SJSA1 (cell line): ENCODE data around the gene CYP4V2. TPM values are rescaled to one million over a fixed set of nuclear protein-coding genes. Genes with fewer than 3 reads are reported as not detected.

ENCODE experiments used
- DNase-seq, 2 experiments: peaks; one replicate each; pipeline ENCODE4 v3.0.0-alpha.2; 2015 to 2020; ENCODE audit warnings: low spot score in 2 of 2, low read depth in 1 of 2
- H3K27ac ChIP-seq: fragments of 250-450 bp; sonication (Bioruptor Pico); 2 replicates; pipeline ENCODE4 v1.5.1; 2020; ENCODE audit warnings: mild to moderate bottlenecking, moderate library complexity
- H3K27me3 ChIP-seq: fragments of 250-450 bp; sonication (Bioruptor Pico); replicated peaks from 2 replicates; pipeline ENCODE4 v1.5.1; 2020; ENCODE audit warnings: mild to moderate bottlenecking, moderate library complexity
- H3K36me3 ChIP-seq: fragments of 250-450 bp; sonication (Bioruptor Pico); 2 replicates; pipeline ENCODE4 v1.5.1; 2020; ENCODE audit warnings: mild to moderate bottlenecking
- H3K4me1 ChIP-seq: fragments of 250-450 bp; sonication (Bioruptor Pico); replicated peaks from 2 replicates; pipeline ENCODE4 v1.6.1; 2021; ENCODE audit warnings: mild to moderate bottlenecking
- H3K4me3 ChIP-seq: fragments of 250-450 bp; sonication (Bioruptor Pico); 2 replicates; pipeline ENCODE4 v1.5.1; 2020; ENCODE audit warnings: mild to moderate bottlenecking
- H3K9me3 ChIP-seq: fragments of 250-450 bp; sonication (Bioruptor Pico); replicated peaks from 2 replicates; pipeline ENCODE4 v1.5.1; 2020; ENCODE audit warnings: mild to moderate bottlenecking
- total RNA-seq: library from RNA; depleted of rRNA; stranded (reverse); fragments of >200 nt; shearing (Covaris generic); gene quantifications from 2 replicates; pipeline ENCODE4 v1.2.3, GENCODE V29; 2014; rRNA removed

The CYP4V2 gene
- total RNA-seq, result 3.2 and 4.3 TPM in 2 replicates

GRCh38 chr4:186191200-186192065 lies at the start of gene CYP4V2:
CYP4V2 (plus strand) TSS chr4:186191567; CDS start chr4:186191824, 257 bp downstream.
- Histone ChIP-seq H3K36me3 (peaks cover 8% of the 10 kb centered on the region; the same call in 1 of the 2 replicates), H3K4me1 (peaks cover 13% of the 10 kb centered on the region), H3K4me3 (peak within 1 kb of the TSS; percentile 86), H3K9me3 (0 out of 2 replicates have a peak, but pooled peaks cover 3% of the 10 kb centered on the region), H3K27me3 (no peaks in the 10 kb centered on the region), H3K27ac (peak within 1 kb of the TSS; percentile 71)
- peak; percentile 77 to 87 for DNase-seq

- peak in 1 of 2 experiments; percentile 11 for DNase-seq
- H3K9me3 ChIP-seq, result no peaks in the 10 kb centered on the region
- peak overlapping the region; percentile 39 for H3K4me3 ChIP-seq
- H3K27me3 ChIP-seq, result peaks cover 15% of the 10 kb centered on the region
- H3K27ac ChIP-seq, result no peak overlapping the region
- H3K4me1 ChIP-seq, result peaks cover 12% of the 10 kb centered on the region
- H3K36me3 ChIP-seq, result no peaks in the 10 kb centered on the region
Observed at GRCh38 chr4:186144198-186144945, 47.0 kb upstream of the CYP4V2 start.

- Histone ChIP-seq H3K27ac (no peak overlapping the region), H3K36me3 (no peaks in the 10 kb centered on the region), H3K27me3 (peaks cover 20% of the 10 kb centered on the region), H3K9me3 (no peaks in the 10 kb centered on the region), H3K4me3 (peak overlapping the region; percentile 39), H3K4me1 (peaks cover 12% of the 10 kb centered on the region)
- DNase-seq, result peak; percentile 38 to 59
Observed at GRCh38 chr4:186144946-186145569, 46.3 kb upstream of the CYP4V2 start.

- no peak overlapping the region for H3K27ac ChIP-seq
- H3K4me3 ChIP-seq, result no peak overlapping the region
- H3K9me3 ChIP-seq, result no peaks in the 10 kb centered on the region
- H3K36me3 ChIP-seq, result no peaks in the 10 kb centered on the region
- peaks cover 12% of the 10 kb centered on the region for H3K4me1 ChIP-seq
- peaks cover 20% of the 10 kb centered on the region for H3K27me3 ChIP-seq
- DNase-seq, result no peak
Observed at GRCh38 chr4:186146458-186146857, 44.9 kb upstream of the CYP4V2 start.

- Histone ChIP-seq H3K36me3 (no peaks in the 10 kb centered on the region), H3K27me3 (peaks cover 20% of the 10 kb centered on the region)
- no peak for DNase-seq
Observed at GRCh38 chr4:186148336-186148975, 42.9 kb upstream of the CYP4V2 start.

GRCh38 chr4:186149872-186150271 lies 41.5 kb upstream of the CYP4V2 start:
- Histone ChIP-seq H3K4me1 (peaks cover 5% of the 10 kb centered on the region; the same call in 1 of the 2 replicates), H3K27me3 (peaks cover 20% of the 10 kb centered on the region), H3K9me3 (no peaks in the 10 kb centered on the region), H3K27ac (no peak overlapping the region), H3K4me3 (no peak overlapping the region), H3K36me3 (no peaks in the 10 kb centered on the region)
- DNase-seq, result no peak

More at GRCh38 chr4:186148336-186148975, 42.9 kb upstream of the CYP4V2 start:
- H3K9me3 ChIP-seq, result no peaks in the 10 kb centered on the region
- no peak overlapping the region for H3K27ac ChIP-seq
- no peak overlapping the region for H3K4me3 ChIP-seq
- H3K4me1 ChIP-seq, result peaks cover 12% of the 10 kb centered on the region

GRCh38 chr4:186150926-186151325 lies 40.4 kb upstream of the CYP4V2 start:
- H3K9me3 ChIP-seq, result no peaks in the 10 kb centered on the region
- H3K4me1 ChIP-seq, result no peaks in the 10 kb centered on the region
- no peak overlapping the region for H3K27ac ChIP-seq
- no peak for DNase-seq
- no peaks in the 10 kb centered on the region for H3K36me3 ChIP-seq
- peaks cover 11% of the 10 kb centered on the region for H3K27me3 ChIP-seq
- no peak overlapping the region for H3K4me3 ChIP-seq

- H3K36me3 ChIP-seq, result no peaks in the 10 kb centered on the region
- H3K4me3 ChIP-seq, result no peak overlapping the region
- no peaks in the 10 kb centered on the region for H3K9me3 ChIP-seq
- no peak for DNase-seq
- no peak overlapping the region for H3K27ac ChIP-seq
- H3K27me3 ChIP-seq, result peaks cover 11% of the 10 kb centered on the region
- no peaks in the 10 kb centered on the region for H3K4me1 ChIP-seq
Observed at GRCh38 chr4:186151499-186151898, 39.9 kb upstream of the CYP4V2 start.

GRCh38 chr4:186158021-186158813 lies 33.1 kb upstream of the CYP4V2 start:
- DNase-seq, result no peak
- Histone ChIP-seq H3K27me3 (no peaks in the 10 kb centered on the region), H3K36me3 (no peaks in the 10 kb centered on the region), H3K27ac (no peak overlapping the region), H3K4me1 (no peaks in the 10 kb centered on the region), H3K9me3 (no peaks in the 10 kb centered on the region), H3K4me3 (no peak overlapping the region)

GRCh38 chr4:186158966-186159365 lies 32.4 kb upstream of the CYP4V2 start:
- DNase-seq, result no peak
- H3K4me3 ChIP-seq, result no peak overlapping the region
- no peaks in the 10 kb centered on the region for H3K36me3 ChIP-seq
- H3K27me3 ChIP-seq, result no peaks in the 10 kb centered on the region
- no peaks in the 10 kb centered on the region for H3K4me1 ChIP-seq
- H3K27ac ChIP-seq, result no peak overlapping the region
- H3K9me3 ChIP-seq, result no peaks in the 10 kb centered on the region

- Histone ChIP-seq H3K36me3 (no peaks in the 10 kb centered on the region), H3K4me1 (no peaks in the 10 kb centered on the region), H3K9me3 (no peaks in the 10 kb centered on the region), H3K4me3 (no peak overlapping the region), H3K27me3 (no peaks in the 10 kb centered on the region), H3K27ac (no peak overlapping the region)
- no peak for DNase-seq
Observed at GRCh38 chr4:186159613-186160012, 31.8 kb upstream of the CYP4V2 start.

- H3K27ac ChIP-seq, result no peak overlapping the region
- no peak overlapping the region for H3K4me3 ChIP-seq
- no peaks in the 10 kb centered on the region for H3K4me1 ChIP-seq
- no peak for DNase-seq
- H3K27me3 ChIP-seq, result no peaks in the 10 kb centered on the region
- no peaks in the 10 kb centered on the region for H3K36me3 ChIP-seq
- no peaks in the 10 kb centered on the region for H3K9me3 ChIP-seq
Observed at GRCh38 chr4:186161138-186161537, 30.2 kb upstream of the CYP4V2 start.
